ENCODE data around the gene CACNB1. TPM values are rescaled to one million over a fixed set of nuclear protein-coding genes. Genes with fewer than 3 reads are reported as not detected.
A peak's percentile ranks its signal among the peaks of the same experiment; 100 is the strongest.

The CACNB1 gene
- total and polyA plus RNA-seq, 2 experiments from 2014 or later, result 1.9 to 4.2 TPM

DNA sequence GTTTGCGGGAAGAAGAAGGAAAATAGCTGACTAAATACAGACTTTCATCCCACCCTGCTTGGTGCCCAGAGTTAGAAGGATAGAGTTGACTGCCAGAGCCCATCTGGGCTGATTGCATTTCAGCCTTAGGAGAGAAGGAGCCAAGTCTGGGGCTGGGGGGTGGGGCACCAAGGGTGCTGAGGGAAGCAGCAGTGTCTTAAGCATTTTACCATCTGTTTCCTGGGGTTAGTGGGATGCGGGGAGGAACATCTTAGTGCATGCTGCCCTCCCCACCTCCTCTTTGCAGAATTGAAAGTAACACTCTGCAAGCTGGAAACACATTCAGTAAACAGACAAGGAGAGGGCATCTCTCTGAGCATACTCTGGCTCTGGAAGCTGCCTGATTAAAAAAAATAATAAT is 30.0 kb downstream of the CACNB1 start:
- H3K4me1 ChIP-seq (ENCODE audit: insufficient read depth), result no peaks in the 10 kb centered on the region
- no peak overlapping the region for H3K27ac ChIP-seq
- H3K36me3 ChIP-seq (replicated peaks; ENCODE audit: insufficient read depth, low read depth), result no peaks in the 10 kb centered on the region
- TF ChIP-seq EZH2 (IDR thresholded peaks at IDR 0.05; ENCODE audit: borderline replicate concordance) (no peak), EZH2phosphoT487 (IDR thresholded peaks at IDR 0.05; ENCODE audit: low read depth, severe bottlenecking, unreplicated experiment) (no peak)
- TF ChIP-seq, protein P1, sequence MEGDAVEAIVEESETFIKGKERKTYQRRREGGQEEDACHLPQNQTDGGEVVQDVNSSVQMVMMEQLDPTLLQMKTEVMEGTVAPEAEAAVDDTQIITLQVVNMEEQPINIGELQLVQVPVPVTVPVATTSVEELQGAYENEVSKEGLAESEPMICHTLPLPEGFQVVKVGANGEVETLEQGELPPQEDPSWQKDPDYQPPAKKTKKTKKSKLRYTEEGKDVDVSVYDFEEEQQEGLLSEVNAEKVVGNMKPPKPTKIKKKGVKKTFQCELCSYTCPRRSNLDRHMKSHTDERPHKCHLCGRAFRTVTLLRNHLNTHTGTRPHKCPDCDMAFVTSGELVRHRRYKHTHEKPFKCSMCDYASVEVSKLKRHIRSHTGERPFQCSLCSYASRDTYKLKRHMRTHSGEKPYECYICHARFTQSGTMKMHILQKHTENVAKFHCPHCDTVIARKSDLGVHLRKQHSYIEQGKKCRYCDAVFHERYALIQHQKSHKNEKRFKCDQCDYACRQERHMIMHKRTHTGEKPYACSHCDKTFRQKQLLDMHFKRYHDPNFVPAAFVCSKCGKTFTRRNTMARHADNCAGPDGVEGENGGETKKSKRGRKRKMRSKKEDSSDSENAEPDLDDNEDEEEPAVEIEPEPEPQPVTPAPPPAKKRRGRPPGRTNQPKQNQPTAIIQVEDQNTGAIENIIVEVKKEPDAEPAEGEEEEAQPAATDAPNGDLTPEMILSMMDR (IDR thresholded peaks at IDR 0.05; ENCODE audit: poor library complexity), result no peak
- no peaks in the 10 kb centered on the region for H3K9me3 ChIP-seq (ENCODE audit: low read depth)
- H3K4me3 ChIP-seq, result no peak overlapping the region
- no peak for DNase-seq (ENCODE audit: low spot score)
- H3K9me2 ChIP-seq (replicated peaks; ENCODE audit: insufficient read depth), result no peaks in the 10 kb centered on the region
- no peak overlapping the region for H3K4me2 ChIP-seq
- WGBS (ENCODE audit: low lambda C conversion rate, missing lambda C conversion rate), result 41% methylated on average over 2 of the region's 2 CpGs
- no peaks in the 10 kb centered on the region for H3K79me2 ChIP-seq
- H2AFZ ChIP-seq, result no peak overlapping the region
- no peaks in the 10 kb centered on the region for H4K20me1 ChIP-seq (ENCODE audit: insufficient read depth, poor library complexity, severe bottlenecking)
- peaks cover 13% of the 10 kb centered on the region for H3K27me3 ChIP-seq

DNA sequence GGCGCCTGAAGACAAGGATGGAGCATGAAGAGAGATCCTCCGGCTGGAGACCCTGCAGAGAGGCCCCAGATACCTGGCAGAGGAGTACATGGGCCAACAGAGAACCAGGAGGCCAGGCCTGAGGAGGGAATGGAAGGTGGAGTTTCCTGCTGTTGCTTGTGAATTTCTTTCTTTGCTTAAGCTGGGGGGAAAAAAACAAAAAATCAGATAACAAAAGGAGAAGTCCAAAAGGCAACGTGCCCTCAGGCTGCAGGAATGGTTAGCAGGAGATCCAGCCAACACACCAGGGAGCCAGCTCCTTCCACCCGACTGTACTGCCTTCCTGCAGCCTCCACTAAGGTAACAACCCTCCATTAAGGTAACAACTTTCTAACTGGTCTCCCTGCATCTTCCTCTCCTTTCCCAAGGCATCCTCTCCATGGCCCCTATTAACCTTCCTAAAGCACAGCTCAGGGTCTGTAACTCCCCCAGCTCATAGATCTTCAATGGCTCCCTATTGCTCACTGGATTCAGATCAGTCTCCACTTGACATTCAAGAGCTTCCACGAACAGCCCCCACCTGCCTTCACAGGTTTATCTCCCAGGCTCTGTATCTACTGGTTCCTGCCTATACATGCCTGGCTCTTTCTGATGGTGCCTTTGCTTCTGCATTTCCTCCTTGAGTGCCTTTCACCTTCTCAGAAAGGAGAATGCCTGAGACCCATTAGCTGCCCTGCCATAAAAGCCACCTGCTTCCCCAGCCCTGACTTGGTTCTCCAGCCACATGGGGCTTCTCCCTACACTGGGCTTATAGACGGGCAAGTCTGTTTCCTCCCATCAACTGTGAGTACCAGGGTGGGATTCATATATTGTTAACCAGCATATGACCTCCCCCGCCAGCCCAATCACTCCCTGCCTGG is 30.8 kb downstream of the CACNB1 start:
- peaks cover 13% of the 10 kb centered on the region for H3K27me3 ChIP-seq
- no peak overlapping the region for H3K27ac ChIP-seq
- WGBS (ENCODE audit: low lambda C conversion rate, missing lambda C conversion rate), result 52% methylated on average over 7 of the region's 7 CpGs
- no peak overlapping the region for H2AFZ ChIP-seq
- DNase-seq (ENCODE audit: low spot score), result no peak
- H3K9me2 ChIP-seq (replicated peaks; ENCODE audit: insufficient read depth), result no peaks in the 10 kb centered on the region
- H3K36me3 ChIP-seq (replicated peaks; ENCODE audit: insufficient read depth, low read depth), result no peaks in the 10 kb centered on the region
- no peak overlapping the region for H3K4me2 ChIP-seq
- H3K4me3 ChIP-seq, result no peak overlapping the region
- H3K4me1 ChIP-seq (ENCODE audit: insufficient read depth), result no peaks in the 10 kb centered on the region
- no peaks in the 10 kb centered on the region for H3K79me2 ChIP-seq
- H4K20me1 ChIP-seq (ENCODE audit: insufficient read depth, poor library complexity, severe bottlenecking), result no peaks in the 10 kb centered on the region
- H3K9me3 ChIP-seq (ENCODE audit: low read depth), result no peaks in the 10 kb centered on the region
- TF ChIP-seq, protein P1 (IDR thresholded peaks at IDR 0.05; ENCODE audit: poor library complexity), result no peak
- no peak for TF ChIP-seq EZH2phosphoT487 (IDR thresholded peaks at IDR 0.05; ENCODE audit: low read depth, severe bottlenecking, unreplicated experiment)

DNA sequence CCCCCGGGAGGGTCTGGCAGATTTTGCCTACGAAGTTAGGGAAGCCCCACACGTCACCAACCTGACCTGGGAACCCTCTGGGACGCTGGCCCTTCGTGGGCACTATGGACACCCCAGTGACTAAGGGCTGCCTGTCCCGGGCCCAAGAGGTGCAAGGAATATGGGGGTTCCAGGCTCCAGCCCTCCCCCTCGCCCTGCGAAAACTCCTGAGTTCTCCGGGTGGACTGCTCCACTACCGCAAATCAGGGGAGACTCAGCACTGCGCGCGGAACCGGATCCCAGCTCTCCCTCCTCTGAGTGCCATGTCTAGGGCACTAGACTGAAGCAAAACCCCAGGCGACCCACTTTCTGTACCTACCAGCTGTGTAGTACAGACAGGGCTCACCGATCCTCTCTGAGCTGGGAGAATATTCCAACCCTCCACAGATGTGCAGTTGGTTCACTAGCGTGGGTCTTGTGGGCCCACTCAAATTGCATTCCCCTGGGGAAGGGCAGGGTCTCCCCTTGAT is 31.6 kb downstream of the CACNB1 start, which contains the start of gene ARL5C:
Gene ARL5C, minus strand, starts transcription at position 321 of the 509 bp plus-strand sequence. CDS start 401 bp downstream, outside the sequence.
- no peaks in the 10 kb centered on the region for H3K79me2 ChIP-seq
- no peaks in the 10 kb centered on the region for H4K20me1 ChIP-seq (ENCODE audit: insufficient read depth, poor library complexity, severe bottlenecking)
- no peak within 1 kb of the TSS for H3K27ac ChIP-seq
- TF ChIP-seq EZH2phosphoT487 (IDR thresholded peaks at IDR 0.05; ENCODE audit: low read depth, severe bottlenecking, unreplicated experiment), result no peak
- TF ChIP-seq, protein P1 (IDR thresholded peaks at IDR 0.05; ENCODE audit: poor library complexity), result no peak
- TF ChIP-seq EZH2 (IDR thresholded peaks at IDR 0.05; ENCODE audit: borderline replicate concordance), result no peak
- peaks cover 13% of the 10 kb centered on the region for H3K27me3 ChIP-seq
- WGBS (ENCODE audit: low lambda C conversion rate, missing lambda C conversion rate), result 75% methylated on average over 17 of the region's 17 CpGs
- no peaks in the 10 kb centered on the region for H3K4me1 ChIP-seq (ENCODE audit: insufficient read depth)
- no peaks in the 10 kb centered on the region for H3K9me3 ChIP-seq (ENCODE audit: low read depth)
- peak within 1 kb of the TSS; percentile 93 for H3K4me2 ChIP-seq
- H3K4me3 ChIP-seq, result no peak within 1 kb of the TSS
- no peaks in the 10 kb centered on the region for H3K9me2 ChIP-seq (replicated peaks; ENCODE audit: insufficient read depth)
- DNase-seq (ENCODE audit: low spot score), result no peak
- peak within 1 kb of the TSS; percentile 41 for H2AFZ ChIP-seq
- H3K36me3 ChIP-seq (replicated peaks; ENCODE audit: insufficient read depth, low read depth), result no peaks in the 10 kb centered on the region

All from hepatocyte (in vitro differentiated cells).